BLaER1 treated with 17β-estradiol and CSF1 and Interleukin-3, amounts not matched to agents 10 nM and 100 nM (cell line): ENCODE data around the gene RNASE7.
A peak's percentile ranks its signal among the peaks of the same experiment; 100 is the strongest.

Experiments used
- H3K27ac ChIP-seq, 11 experiments: shearing (Covaris generic); formaldehyde crosslinking; 2 replicates each; pipeline ENCODE4 v1.8.1; 2022
- H3K27me3 ChIP-seq, 11 experiments: shearing (Covaris generic); formaldehyde crosslinking; 2 replicates each; pipeline ENCODE4 v1.8.1; 2022
- H3K36me3 ChIP-seq, 11 experiments: shearing (Covaris generic); formaldehyde crosslinking; 2 replicates each; pipeline ENCODE4 v1.8.1; 2022
- H3K4me1 ChIP-seq, 10 experiments: shearing (Covaris generic); formaldehyde crosslinking; 2 replicates each; pipeline ENCODE4 v1.8.1; 2022
- H3K4me2 ChIP-seq, 11 experiments: shearing (Covaris generic); formaldehyde crosslinking; 2 replicates each; pipeline ENCODE4 v1.8.1; 2022
- H3K4me3 ChIP-seq, 10 experiments: shearing (Covaris generic); formaldehyde crosslinking; 2 replicates each; pipeline ENCODE4 v1.8.1; 2022
- H3K9ac ChIP-seq, 11 experiments: shearing (Covaris generic); formaldehyde crosslinking; 2 replicates each; pipeline ENCODE4 v1.8.1; 2022
- H3K9me3 ChIP-seq, 11 experiments: shearing (Covaris generic); formaldehyde crosslinking; replicated peaks in 1 of 11; 2 replicates each; pipeline ENCODE4 v1.8.1; 2022
- H4K20me1 ChIP-seq, 11 experiments: shearing (Covaris generic); formaldehyde crosslinking; 2 replicates each; pipeline ENCODE4 v1.8.1; 2022
- Cebpa-rat ChIP-seq, 11 experiments: shearing (Covaris generic); IDR thresholded peaks; 2 replicates each; pipeline ENCODE4 v1.8.1; 2022

The RNASE7 gene

GRCh38 chr14:21018781-21019180 lies 23.4 kb upstream of the RNASE7 start:
- H3K27me3 ChIP-seq: 0 out of 22 replicates have a peak, but pooled peaks cover 0 to 1% (median 0%) of the 10 kb centered on the region in 11 experiments
- H3K27ac ChIP-seq: no peak overlapping the region
- H4K20me1 ChIP-seq: no peaks in the 10 kb centered on the region
- H3K9me3 ChIP-seq: no peaks in the 10 kb centered on the region
- no peak overlapping the region for H3K9ac ChIP-seq
- H3K4me3 ChIP-seq: no peak overlapping the region
- TF ChIP-seq Cebpa-rat (IDR thresholded peaks at IDR 0.05): no peak
- H3K4me2 ChIP-seq: peak overlapping the region in 2 of 11 experiments; percentile 3 to 61; a peak in 3 of 22 replicates
- peaks cover 0 to 18% (median 4%) of the 10 kb centered on the region in 11 experiments; a peak in 8 of 22 replicates for H3K36me3 ChIP-seq
- peaks cover 6 to 66% (median 30%) of the 10 kb centered on the region in 10 experiments for H3K4me1 ChIP-seq

DNA sequence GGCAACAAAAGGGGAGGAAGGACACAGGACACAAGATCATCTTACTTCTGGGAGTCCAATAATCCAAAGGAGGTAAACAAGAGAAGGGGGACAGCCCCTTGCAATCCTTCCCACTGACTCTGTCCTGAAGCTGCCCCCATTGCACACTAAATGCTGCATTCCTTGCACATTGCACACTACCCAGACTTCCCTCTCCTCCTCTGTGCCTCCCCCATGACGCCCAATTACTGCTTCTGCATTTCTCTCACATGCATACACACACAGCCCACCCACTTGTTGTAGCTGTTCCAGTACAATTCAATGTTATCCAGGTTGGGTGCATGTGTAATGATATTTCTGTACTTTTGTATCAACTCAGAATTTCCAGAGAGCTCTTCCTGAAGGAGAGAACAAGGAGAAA lies 22.8 kb upstream of the RNASE7 start:
- Histone ChIP-seq H3K4me2 (peak overlapping the region in 1 of 11 experiments; percentile 6; a peak in 1 of 22 replicates), H3K36me3 (peaks cover 0 to 18% (median 4%) of the 10 kb centered on the region in 11 experiments; a peak in 8 of 22 replicates), H3K4me1 (peaks cover 12 to 72% (median 35%) of the 10 kb centered on the region in 10 experiments), H3K4me3 (no peak overlapping the region), H3K9me3 (no peaks in the 10 kb centered on the region), H3K9ac (no peak overlapping the region), H3K27ac (no peak overlapping the region), H3K27me3 (peaks cover 0 to 7% (median 4%) of the 10 kb centered on the region in 11 experiments; a peak in 9 of 22 replicates), H4K20me1 (no peaks in the 10 kb centered on the region)
- TF ChIP-seq Cebpa-rat (IDR thresholded peaks at IDR 0.05): no peak

DNA sequence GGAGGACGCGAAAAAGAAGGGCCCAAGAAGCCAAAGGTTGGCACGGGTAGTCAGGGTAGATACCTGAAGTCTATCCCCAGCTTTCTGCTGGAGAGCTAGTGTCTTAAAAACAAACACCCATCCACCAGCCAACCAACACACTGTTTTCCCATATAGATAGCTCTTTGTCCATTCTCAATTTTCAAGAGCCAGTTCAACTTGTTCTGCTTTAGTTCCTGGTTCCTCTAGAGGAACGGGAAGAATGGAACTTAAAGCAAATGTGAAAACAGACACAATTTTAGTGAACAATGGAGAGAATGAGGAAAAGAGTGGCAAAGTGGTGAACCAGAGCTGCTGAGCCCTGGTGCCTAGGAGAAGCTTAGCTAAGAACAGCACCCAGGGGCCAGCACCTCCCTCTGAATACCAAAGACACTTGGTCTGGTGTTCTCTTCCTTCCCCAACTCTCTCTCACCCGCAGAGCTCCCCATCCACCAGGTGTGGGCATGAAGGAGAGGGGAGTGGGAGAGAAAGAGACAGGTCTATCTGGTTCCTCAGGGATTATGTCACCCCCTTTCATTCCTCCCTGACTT lies 21.1 kb upstream of the RNASE7 start:
- no peak for TF ChIP-seq Cebpa-rat (IDR thresholded peaks at IDR 0.05)
- peaks cover 0 to 19% (median 8%) of the 10 kb centered on the region in 11 experiments; a peak in 10 of 22 replicates for H3K27me3 ChIP-seq
- H3K36me3 ChIP-seq: peaks cover 0 to 18% (median 4%) of the 10 kb centered on the region in 11 experiments; a peak in 8 of 22 replicates
- no peaks in the 10 kb centered on the region for H4K20me1 ChIP-seq
- H3K4me2 ChIP-seq: no peak overlapping the region
- no peaks in the 10 kb centered on the region for H3K9me3 ChIP-seq
- no peak overlapping the region for H3K4me3 ChIP-seq
- H3K4me1 ChIP-seq: peaks cover 19 to 67% (median 43%) of the 10 kb centered on the region in 10 experiments
- H3K27ac ChIP-seq: no peak overlapping the region
- no peak overlapping the region for H3K9ac ChIP-seq

DNA sequence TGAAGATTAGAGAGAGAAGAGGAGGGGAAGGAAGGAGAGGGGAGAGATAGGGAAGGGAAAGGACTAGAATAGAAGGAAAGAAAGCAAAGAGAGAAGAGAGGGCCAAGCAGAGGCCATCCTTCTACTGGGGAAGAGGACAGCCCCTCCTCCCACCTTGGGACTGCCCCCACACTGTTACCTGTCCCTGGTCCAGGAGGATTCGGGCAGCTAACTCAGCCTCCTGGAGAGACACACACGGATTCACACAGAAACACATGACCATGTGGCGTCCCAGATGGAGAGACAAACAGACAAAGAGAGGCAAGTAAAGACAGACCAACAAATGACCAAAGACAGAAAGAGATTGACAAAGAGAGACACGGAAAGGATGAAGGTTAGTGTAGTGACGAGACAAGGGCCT lies 19.5 kb upstream of the RNASE7 start:
- Histone ChIP-seq H3K27me3 (peaks cover 0 to 19% (median 8%) of the 10 kb centered on the region in 11 experiments; a peak in 10 of 22 replicates), H4K20me1 (no peaks in the 10 kb centered on the region), H3K9me3 (no peaks in the 10 kb centered on the region), H3K4me2 (peak overlapping the region in 9 of 11 experiments; percentile 6 to 100 (median 98); a peak in 12 of 22 replicates), H3K4me1 (peaks cover 19 to 51% (median 36%) of the 10 kb centered on the region in 10 experiments), H3K4me3 (no peak overlapping the region), H3K9ac (no peak overlapping the region), H3K27ac (no peak overlapping the region), H3K36me3 (peaks cover 0 to 15% (median 0%) of the 10 kb centered on the region in 11 experiments; a peak in 8 of 22 replicates)
- TF ChIP-seq Cebpa-rat (IDR thresholded peaks at IDR 0.05): no peak

DNA sequence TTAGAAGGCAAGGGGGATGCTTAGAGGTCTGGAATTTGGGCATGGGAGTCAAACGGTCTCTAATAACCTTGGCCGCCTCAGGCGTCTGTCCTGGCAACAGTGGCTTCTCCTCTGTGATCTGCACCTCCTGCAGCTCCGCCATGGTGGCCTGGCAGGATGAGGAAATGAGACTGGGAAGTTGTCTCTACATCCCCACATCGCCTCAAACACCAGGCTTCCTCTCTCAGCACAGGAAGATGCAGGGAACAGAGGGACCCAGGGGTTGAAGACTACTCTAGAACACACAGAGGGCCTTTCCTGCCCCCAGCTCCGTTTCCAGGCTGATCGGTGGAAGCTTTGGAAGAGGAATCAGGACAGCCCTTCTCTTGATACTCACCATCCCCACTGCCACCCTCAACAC lies 19.0 kb upstream of the RNASE7 start:
- Histone ChIP-seq H3K27ac (no peak overlapping the region), H3K27me3 (peaks cover 0 to 19% (median 8%) of the 10 kb centered on the region in 11 experiments; a peak in 10 of 22 replicates), H3K9ac (no peak overlapping the region), H3K4me1 (peaks cover 19 to 47% (median 34%) of the 10 kb centered on the region in 10 experiments), H4K20me1 (no peaks in the 10 kb centered on the region), H3K4me2 (peak overlapping the region; percentile 76 to 100 (median 98); a peak in 21 of 22 replicates), H3K36me3 (peaks cover 0 to 11% (median 0%) of the 10 kb centered on the region in 11 experiments; a peak in 7 of 22 replicates), H3K9me3 (no peaks in the 10 kb centered on the region), H3K4me3 (no peak overlapping the region)
- TF ChIP-seq Cebpa-rat (IDR thresholded peaks at IDR 0.05): no peak

GRCh38 chr14:21023817-21024584 lies 18.2 kb upstream of the RNASE7 start:
- Histone ChIP-seq H3K27ac (peak overlapping the region in 9 of 11 experiments; percentile 8 to 71 (median 54); a peak in 15 of 22 replicates), H3K9me3 (no peaks in the 10 kb centered on the region)

GRCh38 chr14:21024585-21025370 lies 17.4 kb upstream of the RNASE7 start, which contains the start of gene NDRG2:
NDRG2 (minus strand) TSS chr14:21025061; CDS start chr14:21023315, 1,746 bp downstream.
- Histone ChIP-seq H3K36me3 (peaks cover 0 to 10% (median 0%) of the 10 kb centered on the region in 11 experiments; a peak in 4 of 22 replicates), H3K27me3 (peaks cover 0 to 19% (median 8%) of the 10 kb centered on the region in 11 experiments; a peak in 10 of 22 replicates), H4K20me1 (no peaks in the 10 kb centered on the region), H3K4me3 (peak within 1 kb of the TSS; percentile 51 to 76 (median 68)), H3K4me2 (peak within 1 kb of the TSS; percentile 76 to 100 (median 98)), H3K27ac (peak within 1 kb of the TSS in 9 of 11 experiments; percentile 8 to 71 (median 54); a peak in 16 of 22 replicates), H3K9ac (peak within 1 kb of the TSS; percentile 63 to 82 (median 75)), H3K9me3 (no peaks in the 10 kb centered on the region), H3K4me1 (peaks cover 19 to 40% (median 30%) of the 10 kb centered on the region in 10 experiments)
- no peak for TF ChIP-seq Cebpa-rat (IDR thresholded peaks at IDR 0.05)

More at GRCh38 chr14:21023817-21024584, 18.2 kb upstream of the RNASE7 start:
- Histone ChIP-seq H3K4me3 (peak overlapping the region; percentile 51 to 76 (median 68)), H3K27me3 (peaks cover 0 to 19% (median 8%) of the 10 kb centered on the region in 11 experiments; a peak in 10 of 22 replicates), H3K9ac (peak overlapping the region; percentile 52 to 82 (median 75); a peak in 21 of 22 replicates), H4K20me1 (no peaks in the 10 kb centered on the region), H3K36me3 (peaks cover 0 to 10% (median 0%) of the 10 kb centered on the region in 11 experiments; a peak in 5 of 22 replicates), H3K4me1 (peaks cover 19 to 41% (median 32%) of the 10 kb centered on the region in 10 experiments), H3K4me2 (peak overlapping the region; percentile 76 to 100 (median 98))
- TF ChIP-seq Cebpa-rat (IDR thresholded peaks at IDR 0.05): no peak
